H1 (cell line): ENCODE results near the gene ADO. TPM values are rescaled to one million over a fixed set of nuclear protein-coding genes. Genes with fewer than 3 reads are reported as not detected.

Experiments used
- CTCF ChIA-PET: fragments of 300-600 bp; sonication (Branson Sonifier 250); formaldehyde crosslinking; loops from one replicate; lab custom pipeline; 2021; ENCODE audit not compliant: partially characterized antibody; lab: Charles Lee
- POLR2A ChIA-PET: fragments of 300-600 bp; sonication (Branson Sonifier 250); formaldehyde crosslinking; loops from one replicate; lab custom pipeline; 2021; ENCODE audit warnings: inconsistent platforms; ENCODE audit not compliant: partially characterized antibody; lab: Charles Lee
- DNase-seq, 2 experiments: peaks; one replicate each; pipeline versions ENCODE4 v3.0.0 to v3.0.0-alpha.2; 2010 to 2022; ENCODE audit warnings: low spot score in 2 of 2, low read depth in 1 of 2, mixed read lengths in 1 of 2
- FAIRE-seq: peaks from 2 replicates; lab custom pipeline; 2011; peaks lifted over from hg19 to GRCh38; lab: Jason Lieb, UNC
- H2AFZ ChIP-seq: 2 replicates; pipeline ENCODE4 v1.8.1; 2012; ENCODE audit warnings: low read length, inconsistent platforms
- H2AK5ac ChIP-seq: 2 replicates; pipeline ENCODE4 v1.6.1; 2013; ENCODE audit warnings: low read depth, low read length
- H2BK120ac ChIP-seq: replicated peaks from 2 replicates; pipeline ENCODE3; 2013; ENCODE audit warnings: low read depth, low read length, inconsistent platforms
- H2BK12ac ChIP-seq: 2 replicates; pipeline ENCODE4 v1.6.1; 2013; ENCODE audit warnings: low read depth, low read length
- H2BK15ac ChIP-seq: 2 replicates; pipeline ENCODE4 v1.6.1; 2013; ENCODE audit warnings: low read length
- H2BK20ac ChIP-seq: 2 replicates; pipeline ENCODE4 v1.6.1; 2013; ENCODE audit warnings: low read length
- H2BK5ac ChIP-seq: 2 replicates; pipeline ENCODE4 v1.6.1; 2013; ENCODE audit warnings: low read depth, low read length
- H3K14ac ChIP-seq: 2 replicates; pipeline ENCODE4 v1.6.1; 2013; ENCODE audit warnings: inconsistent platforms; ENCODE audit not compliant: insufficient read length
- H3K18ac ChIP-seq: 2 replicates; pipeline ENCODE4 v1.6.1; 2013; ENCODE audit warnings: low read length; ENCODE audit errors: extremely low read depth
- H3K23ac ChIP-seq: 2 replicates; pipeline ENCODE4 v1.6.1; 2013; ENCODE audit warnings: inconsistent platforms; ENCODE audit not compliant: insufficient read length
- H3K23me2 ChIP-seq: 2 replicates; pipeline ENCODE4 v1.6.1; 2013; ENCODE audit warnings: low read depth, low read length
- H3K27ac ChIP-seq: 2 replicates; pipeline ENCODE4 v1.6.1; 2011; ENCODE audit warnings: low read depth, low read length, inconsistent platforms
- H3K27me3 ChIP-seq, 4 experiments: replicated peaks in 1 of 4; 1 replicate in 1 of 4; 2 replicates in 3 of 4; pipeline versions ENCODE4 v1.6.1 to v1.8.1; 2011 to 2013; ENCODE audit warnings: low read length in 3 of 4, mild to moderate bottlenecking in 3 of 4, inconsistent platforms in 2 of 4, mixed read lengths in 2 of 4, moderate library complexity in 1 of 4; ENCODE audit not compliant: control insufficient read depth in 3 of 4, insufficient read depth in 3 of 4; ENCODE audit errors: extremely low read depth in 1 of 4
- H3K36me3 ChIP-seq, 4 experiments: 2 replicates each; pipeline versions ENCODE4 v1.6.1 to v1.8.1; 2011 to 2013; ENCODE audit warnings: mild to moderate bottlenecking in 4 of 4, low read length in 3 of 4, moderate library complexity in 2 of 4, control low read depth in 1 of 4, inconsistent platforms in 1 of 4; ENCODE audit not compliant: insufficient read depth in 4 of 4, control insufficient read depth in 2 of 4
- H3K4ac ChIP-seq: replicated peaks from 2 replicates; pipeline ENCODE3; 2013; ENCODE audit warnings: low read length, low read depth, mixed read lengths, inconsistent platforms; ENCODE audit not compliant: insufficient read length
- H3K4me1 ChIP-seq, 4 experiments: replicated peaks in 1 of 4; 1 replicate in 1 of 4; 2 replicates in 3 of 4; pipeline versions ENCODE4 v1.6.1 to v1.8.1; 2011 to 2013; ENCODE audit warnings: low read length in 3 of 4, inconsistent platforms in 2 of 4, mixed read lengths in 1 of 4; ENCODE audit not compliant: insufficient read depth in 4 of 4, control insufficient read depth in 3 of 4
- H3K4me2 ChIP-seq, 2 experiments: 2 replicates each; pipeline versions ENCODE4 v1.6.1 to v1.8.1; 2011 to 2013; ENCODE audit warnings: low read depth in 2 of 2, low read length in 2 of 2, control low read depth in 1 of 2, inconsistent platforms in 1 of 2, mild to moderate bottlenecking in 1 of 2; ENCODE audit not compliant: insufficient read depth in 1 of 2
- H3K4me3 ChIP-seq, 4 experiments: fragments of 200-600, 300-600 bp in 1 of 4; sonication (generic), shearing (Covaris generic), sonication (Bioruptor Twin) in 1 of 4; 2 replicates each; pipeline versions ENCODE4 v1.5.1 to v1.8.1; 2011 to 2016; ENCODE audit warnings: low read length in 4 of 4, low read depth in 3 of 4, control low read depth in 2 of 4, inconsistent platforms in 2 of 4, mild to moderate bottlenecking in 2 of 4, mixed read lengths in 1 of 4, moderate library complexity in 1 of 4; ENCODE audit not compliant: insufficient read depth in 2 of 4; ENCODE audit errors: extremely low read depth in 1 of 4
- H3K56ac ChIP-seq: replicated peaks from 2 replicates; pipeline ENCODE3; 2013; ENCODE audit warnings: low read depth, mild to moderate bottlenecking, mixed read lengths, low read length, inconsistent platforms; ENCODE audit not compliant: insufficient read length
- H3K79me1 ChIP-seq: 2 replicates; pipeline ENCODE4 v1.6.1; 2013; ENCODE audit warnings: low read depth, low read length, control low read depth
- H3K79me2 ChIP-seq, 2 experiments: 2 replicates each; pipeline versions ENCODE4 v1.6.1 to v1.8.1; 2012 to 2013; ENCODE audit warnings: low read length in 2 of 2, mild to moderate bottlenecking in 2 of 2, inconsistent platforms in 1 of 2; ENCODE audit not compliant: insufficient read depth in 2 of 2, control insufficient read depth in 1 of 2
- H3K9ac ChIP-seq, 4 experiments: replicated peaks in 1 of 4; 1 replicate in 1 of 4; 2 replicates in 3 of 4; pipeline versions ENCODE4 v1.6.1 to v1.8.1; 2011 to 2013; ENCODE audit warnings: low read depth in 3 of 4, low read length in 3 of 4, control low read depth in 2 of 4, mild to moderate bottlenecking in 2 of 4, moderate library complexity in 2 of 4, inconsistent platforms in 1 of 4; ENCODE audit errors: extremely low read depth in 1 of 4
- H3K9me3 ChIP-seq, 2 experiments: 2 replicates each; pipeline versions ENCODE4 v1.6.1 to v1.8.1; 2012 to 2013; ENCODE audit warnings: mild to moderate bottlenecking in 2 of 2, moderate library complexity in 2 of 2, control low read depth in 1 of 2, inconsistent platforms in 1 of 2, low read depth in 1 of 2, low read length in 1 of 2, mixed read lengths in 1 of 2; ENCODE audit not compliant: insufficient read depth in 2 of 2
- H4K20me1 ChIP-seq, 2 experiments: replicated peaks in 1 of 2; 2 replicates each; pipeline versions ENCODE3 to v1.8.1; 2011 to 2013; ENCODE audit warnings: inconsistent platforms in 2 of 2, low read length in 2 of 2, mild to moderate bottlenecking in 1 of 2; ENCODE audit not compliant: insufficient read depth in 2 of 2, control insufficient read depth in 1 of 2
- H4K5ac ChIP-seq: 2 replicates; pipeline ENCODE4 v1.6.1; 2013; ENCODE audit warnings: low read length, low read depth, mixed read lengths, inconsistent platforms; ENCODE audit not compliant: insufficient read length
- H4K8ac ChIP-seq: 2 replicates; pipeline ENCODE4 v1.8.0; 2013; ENCODE audit warnings: mild to moderate bottlenecking, moderate library complexity, low read length, inconsistent platforms; ENCODE audit not compliant: insufficient read depth; ENCODE audit errors: extremely low read depth
- H4K91ac ChIP-seq: replicated peaks from 2 replicates; pipeline ENCODE3; 2013; ENCODE audit warnings: low read length, mixed read lengths, inconsistent platforms; ENCODE audit not compliant: insufficient read length
- BACH1 ChIP-seq: IDR thresholded peaks from 2 replicates; pipeline ENCODE4 v1.6.1; 2012; ENCODE audit warnings: low read length, improper control_type of control experiment
- CBX8 ChIP-seq: fragments of 300-800, 300-1000 bp; sonication (generic); IDR thresholded peaks from 2 replicates; pipeline ENCODE4 v1.7.1; 2016; ENCODE audit warnings: low read depth, low read length, borderline replicate concordance
- CHD1 ChIP-seq: IDR thresholded peaks from 2 replicates; pipeline ENCODE4 v1.6.1; 2012; ENCODE audit warnings: low read depth, low read length, improper control_type of control experiment
- HDAC2 ChIP-seq, 2 experiments: fragments of 300-600 bp in 1 of 2; sonication (generic) in 1 of 2; IDR thresholded peaks; 2 replicates each; pipeline ENCODE4 v1.6.1; 2011 to 2012; ENCODE audit warnings: low read depth in 2 of 2, low read length in 2 of 2, mild to moderate bottlenecking in 2 of 2, moderate library complexity in 2 of 2, borderline replicate concordance in 1 of 2, inconsistent platforms in 1 of 2
- HDAC6 ChIP-seq: IDR thresholded peaks from one replicate; pipeline ENCODE4 v1.7.1; 2012; ENCODE audit warnings: low read depth, mild to moderate bottlenecking, inconsistent platforms, low read length, moderate library complexity
- NANOG ChIP-seq: IDR thresholded peaks from 2 replicates; pipeline ENCODE4 v1.6.1; 2011; ENCODE audit warnings: low read length, low read depth, mild to moderate bottlenecking, inconsistent platforms; ENCODE audit not compliant: insufficient read depth, poor library complexity, severe bottlenecking
- PHF8 ChIP-seq: fragments of 200-600 bp; sonication (generic); conservative IDR thresholded peaks from 2 replicates; pipeline ENCODE4 v1.7.1; 2012; ENCODE audit warnings: low read depth, mild to moderate bottlenecking, inconsistent platforms, low read length, moderate library complexity
- POLR2AphosphoS5 ChIP-seq: IDR thresholded peaks from 2 replicates; pipeline ENCODE4 v1.6.1; 2011; ENCODE audit warnings: low read depth, low read length
- SP1 ChIP-seq: IDR thresholded peaks from 2 replicates; pipeline ENCODE4 v1.6.1; 2011; ENCODE audit warnings: low read depth, low read length
- SRF ChIP-seq: IDR thresholded peaks from 2 replicates; pipeline ENCODE4 v1.6.1; 2011; ENCODE audit warnings: mild to moderate bottlenecking, low read depth, low read length, moderate library complexity
- TAF1 ChIP-seq: IDR thresholded peaks from 2 replicates; pipeline ENCODE4 v1.6.1; 2011; ENCODE audit warnings: mild to moderate bottlenecking, low read depth, low read length
- TBP ChIP-seq: IDR thresholded peaks from 2 replicates; pipeline ENCODE4 v1.6.1; 2011; ENCODE audit warnings: low read depth, low read length, improper control_type of control experiment
- TCF12 ChIP-seq: IDR thresholded peaks from 2 replicates; pipeline ENCODE4 v1.6.1; 2011; ENCODE audit warnings: low read depth, mild to moderate bottlenecking, low read length
- USF2 ChIP-seq: IDR thresholded peaks from 2 replicates; pipeline ENCODE4 v1.6.1; 2011; ENCODE audit warnings: low read length, improper control_type of control experiment
- WGBS, 2 experiments: shearing (Covaris generic) in 1 of 2; methylation state at CpG; one replicate each; pipeline versions ENCODE4 v1.1.6 to v1.1.7; 2013 to 2015; ENCODE audit warnings: low lambda C conversion rate in 2 of 2, mixed read lengths in 2 of 2, inconsistent platforms in 1 of 2, low coverage in 1 of 2, missing lambda C conversion rate in 1 of 2; ENCODE audit not compliant: insufficient replicate concordance in 2 of 2, insufficient coverage in 1 of 2, insufficient read length in 1 of 2; ENCODE audit errors: extremely low coverage in 1 of 2, missing lambda C conversion rate in 1 of 2; 5-methylcytosine and 5-hydroxymethylcytosine counted together
- polyA plus RNA-seq, 7 experiments: library from polyadenylated mRNA; depleted of rRNA in 3 of 7; stranded (reverse) in 5 of 7; unstranded in 2 of 7; fragments of >200 nt in 5 of 7; fragments of 200-250 nt in 2 of 7; gene quantifications; 1 replicate in 5 of 7; 2 replicates in 1 of 7; 4 replicates in 1 of 7; pipeline versions ENCODE4 v1.2.1 to v1.2.3, GENCODE V29; 2011 to 2013; ENCODE audit warnings: missing spikeins in 2 of 7, mixed read lengths in 2 of 7
- total RNA-seq: library from RNA; stranded (reverse); fragmentation: NEBNext Ultra II Directional; extraction: Animal tissue kit (Norgen Biotek cat#: 25700); gene quantifications from 2 replicates; pipeline ENCODE4 v1.2.1, GENCODE V29; 2021

Gene ADO
- total and polyA plus RNA-seq, 2 of the 8 experiments (the other 6 are each of a cell fraction or from before 2014, with no cell fraction given) = 18.7 to 27.9 TPM

DNA sequence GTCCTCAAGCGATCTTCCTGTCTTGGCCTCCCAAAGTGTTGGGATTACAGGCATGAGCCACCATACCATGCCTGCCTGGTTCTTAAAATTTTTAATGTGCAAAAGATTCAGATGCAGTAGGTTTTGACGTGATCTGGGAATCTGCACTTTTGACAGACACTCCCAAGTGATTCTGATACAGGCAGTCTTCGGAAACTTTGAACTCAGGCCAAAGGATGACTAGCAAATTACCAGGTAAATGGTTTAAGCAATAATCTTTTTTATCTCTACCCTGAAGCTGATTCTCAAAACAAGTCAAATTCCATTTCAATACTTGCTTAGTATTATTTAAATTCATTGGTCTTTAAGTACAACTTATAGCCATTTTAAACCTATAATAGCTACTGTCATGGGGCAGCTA is 2.6 kb upstream of the ADO start:
- Histone ChIP-seq H3K9ac (no peak overlapping the region), H3K36me3 (no peaks in the 10 kb centered on the region; a peak in 1 of 8 replicates), H3K18ac (no peak overlapping the region), H3K79me1 (no peaks in the 10 kb centered on the region), H3K14ac (no peak overlapping the region), H3K4me2 (no peak overlapping the region), H3K4ac (no peak overlapping the region), H2BK120ac (no peak overlapping the region), H2AFZ (no peak overlapping the region), H3K56ac (no peak overlapping the region), H3K27me3 (no peaks in the 10 kb centered on the region), H2BK5ac (no peak overlapping the region), H4K5ac (no peak overlapping the region), H3K4me1 (peaks cover 3 to 6% (median 4%) of the 10 kb centered on the region in 4 experiments; a peak in 4 of 7 replicates), H4K20me1 (peaks cover 10 to 12% of the 10 kb centered on the region in 2 experiments), H4K91ac (no peak overlapping the region), H3K23ac (no peak overlapping the region), H3K23me2 (peaks cover 6% of the 10 kb centered on the region; the same call in 1 of the 2 replicates), H3K9me3 (no peaks in the 10 kb centered on the region), H2BK20ac (no peak overlapping the region), H3K4me3 (no peak overlapping the region), H2BK15ac (no peak overlapping the region), H2BK12ac (no peak overlapping the region), H4K8ac (no peak overlapping the region), H3K27ac (no peak overlapping the region), H2AK5ac (no peak overlapping the region), H3K79me2 (peaks cover 6 to 16% of the 10 kb centered on the region in 2 experiments; a peak in 3 of 4 replicates)
- CTCF ChIA-PET = interaction anchor here (0.7 to 2.6 kb wide), 6 partner anchors 14 to 247 kb away, joined by 4 to 15 read pairs (median 4); partner anchors contain the start of gene EGR2
- DNase-seq (no peak), FAIRE-seq (no peak)
- POLR2A ChIA-PET = interaction anchor here (6.2 kb wide), 1 partner anchor 14 kb away, joined by 99 read pairs; the partner anchor contains the start of gene EGR2
- WGBS, 2 experiments = 93% methylated on average over 3 of the region's 3 CpGs; no CpG with 5 or more reads in 1 of the 2 experiments
- TF ChIP-seq POLR2AphosphoS5 (no peak), NANOG (no peak), CHD1 (no peak), SRF (no peak), BACH1 (no peak), PHF8 (no peak), TBP (no peak), CBX8 (no peak), HDAC6 (no peak), USF2 (no peak), TCF12 (no peak), SP1 (no peak), HDAC2 (IDR thresholded peaks at IDR 0.05; ENCODE audit: borderline replicate concordance in 1 of 2, low read depth in 2 of 2, low read length in 2 of 2) (no peak), TAF1 (no peak)
